Trophoblast cell (in vitro differentiated cells and primary cell): Measurements from ENCODE around the gene PRTN3.
A peak's percentile ranks its signal among the peaks of the same experiment; 100 is the strongest.

Experiments
- DNase-seq, 2 donors: peaks; one replicate each; pipeline ENCODE4 v3.0.0-alpha.2; 2016
- H2AFZ ChIP-seq: 2 replicates; pipeline ENCODE4 v1.6.1; 2013; ENCODE audit warnings: low read length, moderate library complexity, mild to moderate bottlenecking; ENCODE audit not compliant: insufficient read depth, poor library complexity
- H2AK5ac ChIP-seq: 2 replicates; pipeline ENCODE4 v1.6.1; 2013; ENCODE audit warnings: mild to moderate bottlenecking, low read length
- H2BK120ac ChIP-seq: 2 replicates; pipeline ENCODE4 v1.6.1; 2013; ENCODE audit warnings: low read length, mild to moderate bottlenecking, moderate library complexity; ENCODE audit not compliant: insufficient read depth, poor library complexity
- H2BK12ac ChIP-seq: 2 replicates; pipeline ENCODE4 v1.6.1; 2013; ENCODE audit warnings: mild to moderate bottlenecking, low read length, moderate library complexity
- H2BK5ac ChIP-seq: 2 replicates; pipeline ENCODE4 v1.6.1; 2013; ENCODE audit warnings: low read length, low read depth, moderate library complexity, mild to moderate bottlenecking; ENCODE audit not compliant: poor library complexity
- H3K14ac ChIP-seq: 2 replicates; pipeline ENCODE4 v1.6.1; 2013; ENCODE audit warnings: mild to moderate bottlenecking, low read length
- H3K18ac ChIP-seq: 2 replicates; pipeline ENCODE4 v1.6.1; 2013; ENCODE audit warnings: mild to moderate bottlenecking, low read length
- H3K23ac ChIP-seq: 2 replicates; pipeline ENCODE4 v1.6.1; 2013; ENCODE audit warnings: low read length
- H3K27ac ChIP-seq: 2 replicates; pipeline ENCODE4 v1.5.1; 2013; ENCODE audit warnings: low read depth, mild to moderate bottlenecking, inconsistent platforms, low read length, moderate library complexity
- H3K27me3 ChIP-seq: 2 replicates; pipeline ENCODE4 v1.6.1; 2013; ENCODE audit warnings: inconsistent platforms, mild to moderate bottlenecking, low read length, moderate library complexity; ENCODE audit not compliant: insufficient read depth
- H3K36me3 ChIP-seq, 2 experiments: 1 replicate in 1 of 2; 2 replicates in 1 of 2; pipeline ENCODE4 v1.6.1; 2013; ENCODE audit warnings: low read length in 2 of 2, mild to moderate bottlenecking in 2 of 2, moderate library complexity in 1 of 2; ENCODE audit not compliant: insufficient read depth in 2 of 2, control insufficient read depth in 1 of 2
- H3K4ac ChIP-seq: 2 replicates; pipeline ENCODE4 v1.6.1; 2013; ENCODE audit warnings: low read depth, mild to moderate bottlenecking, low read length, moderate library complexity
- H3K4me1 ChIP-seq, 2 experiments: 1 replicate in 1 of 2; 2 replicates in 1 of 2; pipeline ENCODE4 v1.6.1; 2013; ENCODE audit warnings: low read length in 2 of 2, mild to moderate bottlenecking in 2 of 2, moderate library complexity in 1 of 2; ENCODE audit not compliant: insufficient read depth in 2 of 2, control insufficient read depth in 1 of 2
- H3K4me2 ChIP-seq: 2 replicates; pipeline ENCODE4 v1.6.1; 2013; ENCODE audit warnings: inconsistent platforms, mild to moderate bottlenecking, low read length, moderate library complexity
- H3K4me3 ChIP-seq: 2 replicates; pipeline ENCODE4 v1.5.1; 2013; ENCODE audit warnings: mild to moderate bottlenecking, low read depth, low read length, inconsistent platforms
- H3K79me1 ChIP-seq: one replicate; pipeline ENCODE4 v1.6.1; 2013; ENCODE audit warnings: low read length
- H3K79me2 ChIP-seq: 2 replicates; pipeline ENCODE4 v1.6.1; 2013; ENCODE audit warnings: low read length, mild to moderate bottlenecking; ENCODE audit not compliant: control insufficient read depth, insufficient read depth, poor library complexity
- H3K9ac ChIP-seq: 2 replicates; pipeline ENCODE4 v1.6.1; 2013; ENCODE audit warnings: mild to moderate bottlenecking, low read length
- H3K9me3 ChIP-seq: 2 replicates; pipeline ENCODE4 v1.6.1; 2013; ENCODE audit warnings: low read depth, mild to moderate bottlenecking, control low read depth, inconsistent platforms, low read length; ENCODE audit not compliant: insufficient read depth
- H4K12ac ChIP-seq: 2 replicates; pipeline ENCODE4 v1.6.1; 2013; ENCODE audit warnings: low read depth, mild to moderate bottlenecking, low read length, moderate library complexity
- H4K8ac ChIP-seq: 2 replicates; pipeline ENCODE4 v1.6.1; 2013; ENCODE audit warnings: low read depth, mild to moderate bottlenecking, low read length, moderate library complexity
- H4K91ac ChIP-seq: one replicate; pipeline ENCODE4 v1.6.1; 2013; ENCODE audit warnings: low read depth, mild to moderate bottlenecking, low read length, moderate library complexity
- WGBS: extraction: QIAGEN DNeasy Blood & Tissue Kit; methylation state at CpG from one replicate; pipeline ENCODE4 v1.1.7; 2013; ENCODE audit warnings: missing lambda C conversion rate; ENCODE audit not compliant: insufficient read length, insufficient coverage; ENCODE audit errors: extremely low coverage; 5-methylcytosine and 5-hydroxymethylcytosine counted together

The PRTN3 gene

GRCh38 chr19:870314-870713 lies 29.5 kb downstream of the PRTN3 start:
- no peak overlapping the region for H3K14ac ChIP-seq
- H3K4me2 ChIP-seq, result no peak overlapping the region
- DNase-seq, result no peak
- no peak overlapping the region for H3K18ac ChIP-seq
- H3K27me3 ChIP-seq, result no peaks in the 10 kb centered on the region
- no peaks in the 10 kb centered on the region for H3K9me3 ChIP-seq
- no peak overlapping the region for H4K8ac ChIP-seq
- WGBS, result no CpG with 5 or more reads among the region's 8 CpGs
- no peak overlapping the region for H3K4ac ChIP-seq
- no peak overlapping the region for H2BK12ac ChIP-seq
- H4K12ac ChIP-seq, result no peak overlapping the region
- no peak overlapping the region for H2BK5ac ChIP-seq
- H3K4me3 ChIP-seq, result no peak overlapping the region
- H3K79me1 ChIP-seq, result peaks cover 5% of the 10 kb centered on the region
- H4K91ac ChIP-seq, result no peak overlapping the region
- no peak overlapping the region for H2AK5ac ChIP-seq
- H2BK120ac ChIP-seq, result no peak overlapping the region
- no peak overlapping the region for H3K9ac ChIP-seq
- H3K36me3 ChIP-seq, result peaks cover 45 to 46% of the 10 kb centered on the region in 2 experiments
- no peak overlapping the region for H3K23ac ChIP-seq
- H3K4me1 ChIP-seq, result peaks cover 13 to 16% of the 10 kb centered on the region in 2 experiments
- H3K27ac ChIP-seq, result no peak overlapping the region
- H3K79me2 ChIP-seq, result peaks cover 4% of the 10 kb centered on the region
- H2AFZ ChIP-seq, result no peak overlapping the region

- H3K36me3 ChIP-seq, result peaks cover 52 to 53% of the 10 kb centered on the region in 2 experiments
- H3K23ac ChIP-seq, result no peak overlapping the region
- H2BK5ac ChIP-seq, result no peak overlapping the region
- H3K27ac ChIP-seq, result no peak overlapping the region
- no peak overlapping the region for H3K9ac ChIP-seq
- H3K9me3 ChIP-seq, result no peaks in the 10 kb centered on the region
- no peak overlapping the region for H3K4me2 ChIP-seq
- H2AFZ ChIP-seq, result no peak overlapping the region
- WGBS, result no CpG with 5 or more reads among the region's 28 CpGs
- H3K79me2 ChIP-seq, result peaks cover 4% of the 10 kb centered on the region
- H4K8ac ChIP-seq, result no peak overlapping the region
- H3K4ac ChIP-seq, result no peak overlapping the region
- H3K18ac ChIP-seq, result no peak overlapping the region
- H2BK120ac ChIP-seq, result no peak overlapping the region
- H3K79me1 ChIP-seq, result peaks cover 5% of the 10 kb centered on the region
- no peak overlapping the region for H4K12ac ChIP-seq
- H2BK12ac ChIP-seq, result no peak overlapping the region
- H3K14ac ChIP-seq, result no peak overlapping the region
- H3K4me1 ChIP-seq, result peaks cover 13 to 16% of the 10 kb centered on the region in 2 experiments
- no peaks in the 10 kb centered on the region for H3K27me3 ChIP-seq
- no peak for DNase-seq
- H4K91ac ChIP-seq, result no peak overlapping the region
- no peak overlapping the region for H2AK5ac ChIP-seq
- H3K4me3 ChIP-seq, result no peak overlapping the region
These were observed 30.2 kb downstream of the PRTN3 start for GRCh38 chr19:870963-871401.

- Histone ChIP-seq H2BK120ac (no peak overlapping the region), H3K4ac (no peak overlapping the region), H2BK12ac (no peak overlapping the region), H2AFZ (no peak overlapping the region), H3K9ac (no peak overlapping the region), H4K8ac (no peak overlapping the region), H4K91ac (no peak overlapping the region), H2AK5ac (no peak overlapping the region), H3K18ac (no peak overlapping the region), H3K23ac (no peak overlapping the region), H3K14ac (no peak overlapping the region), H3K27ac (no peak overlapping the region), H3K79me2 (peaks cover 4% of the 10 kb centered on the region), H4K12ac (no peak overlapping the region), H2BK5ac (no peak overlapping the region), H3K79me1 (peaks cover 5% of the 10 kb centered on the region), H3K27me3 (no peaks in the 10 kb centered on the region), H3K36me3 (peaks cover 58 to 59% of the 10 kb centered on the region in 2 experiments), H3K9me3 (no peaks in the 10 kb centered on the region), H3K4me2 (no peak overlapping the region), H3K4me3 (no peak overlapping the region), H3K4me1 (peaks cover 13 to 16% of the 10 kb centered on the region in 2 experiments)
- DNase-seq, result no peak
- no CpG with 5 or more reads among the region's 33 CpGs for WGBS
These were observed 30.9 kb downstream of the PRTN3 start for GRCh38 chr19:871446-872265.

GRCh38 chr19:872266-872951 lies 31.6 kb downstream of the PRTN3 start:
- Histone ChIP-seq H3K4me2 (no peak overlapping the region), H2AFZ (no peak overlapping the region), H3K14ac (no peak overlapping the region), H3K79me1 (peaks cover 5% of the 10 kb centered on the region), H4K8ac (no peak overlapping the region), H3K4me1 (peaks cover 13 to 16% of the 10 kb centered on the region in 2 experiments), H3K79me2 (peaks cover 4% of the 10 kb centered on the region), H2AK5ac (no peak overlapping the region), H3K36me3 (peaks cover 63 to 64% of the 10 kb centered on the region in 2 experiments), H3K23ac (no peak overlapping the region), H3K4ac (no peak overlapping the region), H3K27ac (no peak overlapping the region), H3K27me3 (no peaks in the 10 kb centered on the region), H2BK120ac (no peak overlapping the region), H4K12ac (no peak overlapping the region), H2BK12ac (no peak overlapping the region), H4K91ac (no peak overlapping the region), H3K9me3 (no peaks in the 10 kb centered on the region), H3K9ac (no peak overlapping the region), H3K18ac (no peak overlapping the region), H3K4me3 (no peak overlapping the region), H2BK5ac (no peak overlapping the region)
- peak in 1 of 2 donors; percentile 65 for DNase-seq
- no CpG with 5 or more reads among the region's 27 CpGs for WGBS
